GM12878 (cell line): ENCODE results near the gene SH3D19.

ENCODE experiments used
- HCFC1 ChIP-seq: fragments of 150-350 bp; IDR thresholded peaks from 2 replicates; pipeline ENCODE4 v1.6.1; 2014; ENCODE audit warnings: low read length
- SPI1 ChIP-seq: IDR thresholded peaks from 2 replicates; pipeline ENCODE4 v1.6.1; 2011; ENCODE audit warnings: low read depth, mild to moderate bottlenecking, low read length, moderate library complexity, borderline replicate concordance; ENCODE audit not compliant: insufficient read depth
- TAF1 ChIP-seq: IDR thresholded peaks from 2 replicates; pipeline ENCODE4 v1.6.1; 2011; ENCODE audit warnings: mild to moderate bottlenecking, low read depth, low read length, borderline replicate concordance
- TF ChIP-seq, protein P1 (sequence below), 3 experiments: IDR thresholded peaks in 2 of 3; conservative IDR thresholded peaks in 1 of 3; 2 replicates each; pipeline ENCODE4 v1.5.1; 2011; ENCODE audit warnings: low read depth in 3 of 3, low read length in 3 of 3, mild to moderate bottlenecking in 3 of 3, control low read depth in 2 of 3, moderate library complexity in 2 of 3, inconsistent platforms in 1 of 3, mixed read lengths in 1 of 3; ENCODE audit not compliant: control insufficient read depth in 2 of 3, insufficient read depth in 1 of 3; ENCODE audit errors: extremely low read depth in 1 of 3

GRCh38 chr4:151296227-151296626, 29.2 kb downstream of the SH3D19 start:
- TF ChIP-seq, protein P1, sequence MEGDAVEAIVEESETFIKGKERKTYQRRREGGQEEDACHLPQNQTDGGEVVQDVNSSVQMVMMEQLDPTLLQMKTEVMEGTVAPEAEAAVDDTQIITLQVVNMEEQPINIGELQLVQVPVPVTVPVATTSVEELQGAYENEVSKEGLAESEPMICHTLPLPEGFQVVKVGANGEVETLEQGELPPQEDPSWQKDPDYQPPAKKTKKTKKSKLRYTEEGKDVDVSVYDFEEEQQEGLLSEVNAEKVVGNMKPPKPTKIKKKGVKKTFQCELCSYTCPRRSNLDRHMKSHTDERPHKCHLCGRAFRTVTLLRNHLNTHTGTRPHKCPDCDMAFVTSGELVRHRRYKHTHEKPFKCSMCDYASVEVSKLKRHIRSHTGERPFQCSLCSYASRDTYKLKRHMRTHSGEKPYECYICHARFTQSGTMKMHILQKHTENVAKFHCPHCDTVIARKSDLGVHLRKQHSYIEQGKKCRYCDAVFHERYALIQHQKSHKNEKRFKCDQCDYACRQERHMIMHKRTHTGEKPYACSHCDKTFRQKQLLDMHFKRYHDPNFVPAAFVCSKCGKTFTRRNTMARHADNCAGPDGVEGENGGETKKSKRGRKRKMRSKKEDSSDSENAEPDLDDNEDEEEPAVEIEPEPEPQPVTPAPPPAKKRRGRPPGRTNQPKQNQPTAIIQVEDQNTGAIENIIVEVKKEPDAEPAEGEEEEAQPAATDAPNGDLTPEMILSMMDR (IDR thresholded peaks at IDR 0.05 in 2 of 3, conservative IDR thresholded peaks at IDR 0.05 in 1 of 3; ENCODE audit: control insufficient read depth in 2 of 3, extremely low read depth in 1 of 3, insufficient read depth in 1 of 3, low read depth in 3 of 3, low read length in 3 of 3), result no peak
- no peak for TF ChIP-seq TAF1
- TF ChIP-seq SPI1, result no peak
- TF ChIP-seq HCFC1, result no peak
